Vagina (tissue), 2 donors: ENCODE results near the gene NUCB2. TPM values are rescaled to one million over a fixed set of nuclear protein-coding genes. Genes with fewer than 3 reads are reported as not detected.
A peak's percentile ranks its signal among the peaks of the same experiment; 100 is the strongest.
"Not testable (repeated sequence)": the region's sequence is repeated elsewhere in the genome, so short reads cannot be mapped to it uniquely, and the experiment has no call there.

Experiments
- DNase-seq, 2 donors: peaks; one replicate each; pipeline ENCODE4 v3.0.0-alpha.2; 2017; ENCODE audit errors: extremely low spot score in 2 of 2
- H3K27ac ChIP-seq: fragments of 200-600 bp; sonication (generic); one replicate; pipeline ENCODE4 v1.5.1; 2019
- H3K27me3 ChIP-seq: fragments of 200-600 bp; sonication (generic); one replicate; pipeline ENCODE4 v1.5.1; 2019
- H3K36me3 ChIP-seq, 2 donors: fragments of 200-600 bp; sonication (generic); one replicate each; pipeline ENCODE4 v1.5.1; 2017 to 2019
- H3K4me1 ChIP-seq: fragments of 200-600 bp; sonication (generic); one replicate; pipeline ENCODE4 v1.5.1; 2019
- H3K4me3 ChIP-seq, 2 donors: fragments of 200-600 bp; sonication (generic); 1 replicate in 1 of 2; 2 replicates in 1 of 2; pipeline ENCODE4 v1.5.1; 2016 to 2019
- H3K9me3 ChIP-seq: fragments of 200-600 bp; sonication (generic); one replicate; pipeline ENCODE4 v1.5.1; 2019
- POLR2A ChIP-seq, 2 donors: fragments of 450-650 bp; IDR thresholded peaks; one replicate each; pipeline ENCODE4 v1.6.1; 2017; ENCODE audit warnings: antibody characterized with exemption in 2 of 2, mild to moderate bottlenecking in 2 of 2, moderate library complexity in 2 of 2
- POLR2AphosphoS5 ChIP-seq, 2 donors: sonication (generic); formaldehyde crosslinking; IDR thresholded peaks; one replicate each; pipeline ENCODE4 v1.9.0; 2017; ENCODE audit warnings: antibody characterized with exemption in 2 of 2, mild to moderate bottlenecking in 2 of 2, low read depth in 1 of 2; ENCODE audit not compliant: insufficient read depth in 1 of 2
- intact Hi-C: fragments of 100-400 bp; cut with DNase I; formaldehyde crosslinking; loops from one replicate; pipeline ENCODE4 v1.15.1; 2023
- total RNA-seq: library from RNA; depleted of rRNA; stranded (reverse); fragments of >200 nt; gene quantifications from one replicate; pipeline ENCODE4 v1.2.3, GENCODE V29; 2016
- TF ChIP-seq, protein P1 (sequence below), 3 experiments: fragments of 450-650 bp in 2 of 3; fragments of 200-600 bp in 1 of 3; sonication (generic) in 1 of 3; IDR thresholded peaks; one replicate each; pipeline ENCODE4 v1.5.1; 2017 to 2019; ENCODE audit warnings: antibody characterized with exemption in 3 of 3, mild to moderate bottlenecking in 2 of 3, moderate library complexity in 2 of 3

The NUCB2 gene
- total RNA-seq, 1 donor from 2014 or later, result 41.0 TPM

DNA sequence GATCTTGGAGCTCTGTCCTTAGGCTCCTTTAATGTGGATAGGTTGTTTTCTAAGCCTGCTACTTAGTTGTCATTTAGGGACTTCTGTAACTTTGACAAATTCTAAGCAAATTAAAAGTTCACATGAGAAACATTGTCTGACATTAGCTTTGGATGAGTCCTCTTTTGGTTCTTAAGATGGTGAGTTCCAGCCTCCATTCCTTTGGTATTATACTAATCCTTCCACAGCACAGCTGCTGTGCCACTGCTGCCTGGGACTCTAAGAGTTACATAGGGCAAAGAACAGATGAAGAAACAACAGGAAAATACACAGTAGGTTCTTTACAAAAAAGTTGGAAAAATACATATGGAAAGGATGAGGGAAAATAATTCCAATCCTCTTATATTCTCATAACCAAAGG is 43.4 kb upstream of the NUCB2 start:
- intact Hi-C loops, result no loop called here
- H3K36me3 ChIP-seq, result no peaks in the 10 kb centered on the region
- H3K27me3 ChIP-seq, result no peaks in the 10 kb centered on the region
- H3K4me3 ChIP-seq, result no peak overlapping the region
- H3K4me1 ChIP-seq, result no peaks in the 10 kb centered on the region
- no peak for DNase-seq
- no peak overlapping the region for H3K27ac ChIP-seq
- TF ChIP-seq, protein P1, sequence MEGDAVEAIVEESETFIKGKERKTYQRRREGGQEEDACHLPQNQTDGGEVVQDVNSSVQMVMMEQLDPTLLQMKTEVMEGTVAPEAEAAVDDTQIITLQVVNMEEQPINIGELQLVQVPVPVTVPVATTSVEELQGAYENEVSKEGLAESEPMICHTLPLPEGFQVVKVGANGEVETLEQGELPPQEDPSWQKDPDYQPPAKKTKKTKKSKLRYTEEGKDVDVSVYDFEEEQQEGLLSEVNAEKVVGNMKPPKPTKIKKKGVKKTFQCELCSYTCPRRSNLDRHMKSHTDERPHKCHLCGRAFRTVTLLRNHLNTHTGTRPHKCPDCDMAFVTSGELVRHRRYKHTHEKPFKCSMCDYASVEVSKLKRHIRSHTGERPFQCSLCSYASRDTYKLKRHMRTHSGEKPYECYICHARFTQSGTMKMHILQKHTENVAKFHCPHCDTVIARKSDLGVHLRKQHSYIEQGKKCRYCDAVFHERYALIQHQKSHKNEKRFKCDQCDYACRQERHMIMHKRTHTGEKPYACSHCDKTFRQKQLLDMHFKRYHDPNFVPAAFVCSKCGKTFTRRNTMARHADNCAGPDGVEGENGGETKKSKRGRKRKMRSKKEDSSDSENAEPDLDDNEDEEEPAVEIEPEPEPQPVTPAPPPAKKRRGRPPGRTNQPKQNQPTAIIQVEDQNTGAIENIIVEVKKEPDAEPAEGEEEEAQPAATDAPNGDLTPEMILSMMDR (IDR thresholded peaks at IDR 0.05), result no peak
- TF ChIP-seq POLR2A (IDR thresholded peaks at IDR 0.05) (no peak), POLR2AphosphoS5 (IDR thresholded peaks at IDR 0.05; ENCODE audit: insufficient read depth in 1 of 2, low read depth in 1 of 2) (no peak)
- H3K9me3 ChIP-seq, result no peaks in the 10 kb centered on the region

- intact Hi-C loops, result no loop called here
- no peak overlapping the region for H3K27ac ChIP-seq
- TF ChIP-seq, protein P1 (IDR thresholded peaks at IDR 0.05), result no peak
- TF ChIP-seq POLR2AphosphoS5 (IDR thresholded peaks at IDR 0.05; ENCODE audit: insufficient read depth in 1 of 2, low read depth in 1 of 2), result peak in 1 of 2 donors; percentile 70
- H3K4me1 ChIP-seq, result no peaks in the 10 kb centered on the region
- no peak for DNase-seq
- no peaks in the 10 kb centered on the region for H3K9me3 ChIP-seq
- H3K4me3 ChIP-seq, result no peak overlapping the region
- no peaks in the 10 kb centered on the region for H3K27me3 ChIP-seq
- no peaks in the 10 kb centered on the region for H3K36me3 ChIP-seq
Observed at GRCh38 chr11:17238377-17238776, 38.2 kb upstream of the NUCB2 start.

DNA sequence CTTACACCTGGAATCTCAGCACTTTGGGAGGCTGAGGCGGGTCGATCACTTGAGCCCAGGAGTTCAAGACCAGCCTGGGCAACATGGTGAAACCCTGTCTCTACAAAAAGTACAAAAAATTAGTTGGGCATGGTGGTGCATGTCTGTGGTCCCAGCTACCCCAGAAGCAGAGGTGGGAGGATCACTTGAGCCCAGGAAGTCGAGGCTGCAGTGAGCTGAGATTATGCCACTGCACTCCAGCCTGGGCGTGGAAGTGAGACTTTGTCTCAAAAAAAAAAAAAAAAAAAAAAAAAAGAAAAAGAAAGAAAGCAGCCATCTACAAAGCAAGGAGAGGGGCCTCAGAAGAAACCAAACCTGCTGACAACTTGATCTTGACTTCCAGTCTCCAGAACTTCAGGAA is 36.6 kb upstream of the NUCB2 start:
- intact Hi-C loops, result not testable (repeated sequence)

GRCh38 chr11:17240780-17241179 is 35.8 kb upstream of the NUCB2 start:
- H3K36me3 ChIP-seq, result no peaks in the 10 kb centered on the region
- no peaks in the 10 kb centered on the region for H3K9me3 ChIP-seq
- intact Hi-C loops, result no loop called here
- no peak overlapping the region for H3K4me3 ChIP-seq
- H3K27me3 ChIP-seq, result no peaks in the 10 kb centered on the region
- no peak overlapping the region for H3K27ac ChIP-seq
- DNase-seq, result no peak
- TF ChIP-seq, protein P1 (IDR thresholded peaks at IDR 0.05), result no peak
- TF ChIP-seq POLR2AphosphoS5 (IDR thresholded peaks at IDR 0.05; ENCODE audit: insufficient read depth in 1 of 2, low read depth in 1 of 2), result no peak
- no peak for TF ChIP-seq POLR2A (IDR thresholded peaks at IDR 0.05)
- no peaks in the 10 kb centered on the region for H3K4me1 ChIP-seq

More for the DNA sequence above, 36.6 kb upstream of the NUCB2 start:
- H3K4me3 ChIP-seq, H3K36me3 ChIP-seq, H3K27ac ChIP-seq, H3K4me1 ChIP-seq, DNase-seq, H3K9me3 ChIP-seq, H3K27me3 ChIP-seq: not testable (repeated sequence)

GRCh38 chr11:17242954-17243353 is 33.6 kb upstream of the NUCB2 start:
- H3K27ac ChIP-seq, DNase-seq, H3K36me3 ChIP-seq, H3K27me3 ChIP-seq, intact Hi-C loops, H3K4me3 ChIP-seq, H3K9me3 ChIP-seq, H3K4me1 ChIP-seq: not testable (repeated sequence)

DNA sequence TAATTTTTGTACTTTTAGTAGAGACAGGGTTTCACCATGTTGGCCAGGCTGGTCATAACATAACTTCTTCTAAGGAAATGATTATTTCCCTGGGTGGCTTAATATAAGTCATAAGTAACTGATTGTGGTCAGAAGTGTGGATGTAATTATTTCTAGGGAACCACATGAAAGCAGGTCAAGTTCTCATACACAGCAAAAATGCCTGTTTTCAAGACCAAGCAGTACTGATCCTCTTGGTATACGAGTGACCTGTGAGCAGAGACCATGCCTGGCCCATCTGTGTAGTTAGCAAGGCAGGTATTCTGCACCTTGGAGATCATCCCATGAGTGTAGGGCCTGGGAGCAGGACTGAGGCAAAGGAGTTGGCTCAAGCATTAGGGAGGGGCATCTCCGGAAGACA is 32.5 kb upstream of the NUCB2 start:
- H3K4me1 ChIP-seq, result no peaks in the 10 kb centered on the region
- TF ChIP-seq POLR2A (IDR thresholded peaks at IDR 0.05) (no peak), POLR2AphosphoS5 (IDR thresholded peaks at IDR 0.05; ENCODE audit: insufficient read depth in 1 of 2, low read depth in 1 of 2) (no peak)
- TF ChIP-seq, protein P1 (IDR thresholded peaks at IDR 0.05), result no peak
- intact Hi-C loops, result no loop called here
- no peaks in the 10 kb centered on the region for H3K36me3 ChIP-seq
- no peak for DNase-seq
- no peak overlapping the region for H3K27ac ChIP-seq
- H3K27me3 ChIP-seq, result no peaks in the 10 kb centered on the region
- no peaks in the 10 kb centered on the region for H3K9me3 ChIP-seq
- H3K4me3 ChIP-seq, result no peak overlapping the region
